ENCODE results near the gene FARS2. TPM values are rescaled to one million over a fixed set of nuclear protein-coding genes. Genes with fewer than 3 reads are reported as not detected.

FARS2 gene
- total and polyA plus RNA-seq, 2 donors (not counting 1 experiment from before 2014, with no cell fraction given): 11.0 to 18.5 TPM

DNA sequence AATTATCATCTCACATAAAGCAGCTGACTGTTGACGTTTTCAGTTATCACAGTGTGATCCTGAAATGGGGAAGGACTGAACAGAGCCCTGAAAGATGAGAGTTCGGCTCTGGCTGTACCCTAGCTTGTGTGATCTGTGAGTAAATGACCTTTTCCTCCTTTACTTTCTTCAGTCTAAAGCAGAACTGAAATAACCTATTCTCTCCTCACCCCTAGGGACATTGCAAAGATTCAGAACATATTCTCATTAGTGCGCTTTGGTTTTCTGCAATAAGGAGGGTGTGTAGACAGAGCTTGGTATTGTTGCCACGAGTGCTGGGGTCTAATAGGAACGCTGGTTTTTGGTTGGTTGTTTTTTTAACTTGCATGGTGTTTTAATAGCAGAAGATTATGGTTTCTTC is 16.7 kb downstream of the FARS2 start:
- Histone ChIP-seq H3K27ac (ENCODE audit: insufficient read depth, low read length) (no peak overlapping the region), H3K27me3 (ENCODE audit: control insufficient read depth, insufficient read depth, low read length) (no peaks in the 10 kb centered on the region), H3K4me1 (ENCODE audit: control insufficient read depth, extremely low read depth, insufficient read depth, low read length) (no peaks in the 10 kb centered on the region), H3K9me3 (ENCODE audit: control insufficient read depth, insufficient read depth, low read depth, low read length) (no peaks in the 10 kb centered on the region), H3K4me3 (replicated peaks in 1 of 4; ENCODE audit: control extremely low read depth in 1 of 4, insufficient read depth in 1 of 4, low read depth in 3 of 4, low read length in 4 of 4) (no peak overlapping the region), H3K79me2 (ENCODE audit: control insufficient read depth, insufficient read depth, low read length) (no peaks in the 10 kb centered on the region), H3K4me2 (ENCODE audit: extremely low read depth, insufficient read depth, low read length) (no peak overlapping the region), H4K20me1 (ENCODE audit: control insufficient read depth, extremely low read depth, insufficient read depth, low read length) (no peaks in the 10 kb centered on the region), H3K36me3 (ENCODE audit: control insufficient read depth, insufficient read depth, low read length) (no peaks in the 10 kb centered on the region), H2AFZ (ENCODE audit: low read length) (no peak overlapping the region), H3K9ac (ENCODE audit: insufficient read depth, low read length) (no peak overlapping the region)
- no peak for TF ChIP-seq EZH2 (IDR thresholded peaks at IDR 0.05; ENCODE audit: low read length, missing control alignments)
- TF ChIP-seq, protein P1, sequence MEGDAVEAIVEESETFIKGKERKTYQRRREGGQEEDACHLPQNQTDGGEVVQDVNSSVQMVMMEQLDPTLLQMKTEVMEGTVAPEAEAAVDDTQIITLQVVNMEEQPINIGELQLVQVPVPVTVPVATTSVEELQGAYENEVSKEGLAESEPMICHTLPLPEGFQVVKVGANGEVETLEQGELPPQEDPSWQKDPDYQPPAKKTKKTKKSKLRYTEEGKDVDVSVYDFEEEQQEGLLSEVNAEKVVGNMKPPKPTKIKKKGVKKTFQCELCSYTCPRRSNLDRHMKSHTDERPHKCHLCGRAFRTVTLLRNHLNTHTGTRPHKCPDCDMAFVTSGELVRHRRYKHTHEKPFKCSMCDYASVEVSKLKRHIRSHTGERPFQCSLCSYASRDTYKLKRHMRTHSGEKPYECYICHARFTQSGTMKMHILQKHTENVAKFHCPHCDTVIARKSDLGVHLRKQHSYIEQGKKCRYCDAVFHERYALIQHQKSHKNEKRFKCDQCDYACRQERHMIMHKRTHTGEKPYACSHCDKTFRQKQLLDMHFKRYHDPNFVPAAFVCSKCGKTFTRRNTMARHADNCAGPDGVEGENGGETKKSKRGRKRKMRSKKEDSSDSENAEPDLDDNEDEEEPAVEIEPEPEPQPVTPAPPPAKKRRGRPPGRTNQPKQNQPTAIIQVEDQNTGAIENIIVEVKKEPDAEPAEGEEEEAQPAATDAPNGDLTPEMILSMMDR (conservative IDR thresholded peaks at IDR 0.05 in 1 of 2, IDR thresholded peaks at IDR 0.05 in 1 of 2; ENCODE audit: low read depth in 1 of 2, low read length in 2 of 2): no peak
- no peak for DNase-seq (ENCODE audit: low read depth in 2 of 2)

DNA sequence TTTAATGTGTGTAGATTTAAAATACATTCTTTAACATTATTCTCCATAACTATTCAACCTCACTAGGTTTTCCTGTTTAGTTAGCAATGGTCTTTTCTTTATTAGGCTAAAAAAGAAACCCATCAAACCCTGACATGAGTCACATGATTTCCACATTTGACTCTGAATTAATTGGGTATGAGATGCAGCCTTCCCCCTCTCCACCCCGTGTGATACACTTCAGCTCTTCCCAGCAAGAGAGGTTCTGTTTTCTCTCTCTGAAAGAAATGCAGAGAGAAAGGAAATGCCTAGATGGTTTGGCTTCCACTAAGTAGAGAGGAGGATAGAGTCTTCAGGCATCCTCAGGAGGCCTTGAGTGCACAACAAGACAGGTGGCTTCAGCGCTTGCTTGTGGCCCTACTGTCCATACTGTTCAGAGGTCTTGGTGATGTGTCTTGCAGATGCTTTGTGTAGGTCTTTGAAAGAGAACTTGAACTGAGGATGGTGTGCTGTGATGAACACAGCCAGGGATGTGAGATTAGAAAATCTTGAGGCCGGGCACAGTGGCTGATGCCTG is 17.3 kb downstream of the FARS2 start:
- H3K27ac ChIP-seq (ENCODE audit: insufficient read depth, low read length): no peak overlapping the region
- no peak for DNase-seq (ENCODE audit: low read depth in 2 of 2)
- no peak overlapping the region for H3K9ac ChIP-seq (ENCODE audit: insufficient read depth, low read length)
- H4K20me1 ChIP-seq (ENCODE audit: control insufficient read depth, extremely low read depth, insufficient read depth, low read length): no peaks in the 10 kb centered on the region
- H3K79me2 ChIP-seq (ENCODE audit: control insufficient read depth, insufficient read depth, low read length): no peaks in the 10 kb centered on the region
- H3K9me3 ChIP-seq (ENCODE audit: control insufficient read depth, insufficient read depth, low read depth, low read length): no peaks in the 10 kb centered on the region
- H3K4me1 ChIP-seq (ENCODE audit: control insufficient read depth, extremely low read depth, insufficient read depth, low read length): no peaks in the 10 kb centered on the region
- no peak for TF ChIP-seq EZH2 (IDR thresholded peaks at IDR 0.05; ENCODE audit: low read length, missing control alignments)
- TF ChIP-seq, protein P1 (conservative IDR thresholded peaks at IDR 0.05 in 1 of 2, IDR thresholded peaks at IDR 0.05 in 1 of 2; ENCODE audit: low read depth in 1 of 2, low read length in 2 of 2): no peak
- H3K4me2 ChIP-seq (ENCODE audit: extremely low read depth, insufficient read depth, low read length): no peak overlapping the region
- no peaks in the 10 kb centered on the region for H3K27me3 ChIP-seq (ENCODE audit: control insufficient read depth, insufficient read depth, low read length)
- no peaks in the 10 kb centered on the region for H3K36me3 ChIP-seq (ENCODE audit: control insufficient read depth, insufficient read depth, low read length)
- no peak overlapping the region for H3K4me3 ChIP-seq (replicated peaks in 1 of 4; ENCODE audit: control extremely low read depth in 1 of 4, insufficient read depth in 1 of 4, low read depth in 3 of 4, low read length in 4 of 4)
- no peak overlapping the region for H2AFZ ChIP-seq (ENCODE audit: low read length)

DNA sequence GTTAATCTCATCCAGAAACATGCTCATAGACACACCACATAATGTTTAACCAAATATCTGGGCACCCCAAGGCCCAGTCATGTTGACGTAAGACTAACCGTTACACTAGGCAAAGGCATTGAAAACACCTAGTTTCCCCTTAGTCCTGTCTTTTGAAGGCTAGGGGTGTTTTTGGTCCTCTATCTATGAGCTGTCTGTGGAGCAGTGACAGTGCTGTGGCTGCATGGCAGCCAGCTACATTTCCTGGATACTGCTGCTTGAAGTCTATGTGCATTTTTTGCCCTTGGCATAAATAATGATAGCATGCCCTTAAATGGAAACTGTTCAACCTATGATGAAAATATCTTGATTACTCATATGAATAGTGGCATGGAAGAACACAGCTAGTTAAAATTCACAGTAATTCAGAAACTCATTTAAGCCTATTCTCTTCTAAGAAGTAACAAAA is 18.6 kb downstream of the FARS2 start:
- no peaks in the 10 kb centered on the region for H3K4me1 ChIP-seq (ENCODE audit: control insufficient read depth, extremely low read depth, insufficient read depth, low read length)
- no peak for DNase-seq (ENCODE audit: low read depth in 2 of 2)

More for the DNA sequence above, 18.6 kb downstream of the FARS2 start:
- no peak overlapping the region for H3K4me3 ChIP-seq (replicated peaks in 1 of 4; ENCODE audit: control extremely low read depth in 1 of 4, insufficient read depth in 1 of 4, low read depth in 3 of 4, low read length in 4 of 4)
- no peaks in the 10 kb centered on the region for H3K79me2 ChIP-seq (ENCODE audit: control insufficient read depth, insufficient read depth, low read length)
- no peak for TF ChIP-seq EZH2 (IDR thresholded peaks at IDR 0.05; ENCODE audit: low read length, missing control alignments)
- TF ChIP-seq, protein P1 (conservative IDR thresholded peaks at IDR 0.05 in 1 of 2, IDR thresholded peaks at IDR 0.05 in 1 of 2; ENCODE audit: low read depth in 1 of 2, low read length in 2 of 2): no peak
- H2AFZ ChIP-seq (ENCODE audit: low read length): no peak overlapping the region
- H3K4me2 ChIP-seq (ENCODE audit: extremely low read depth, insufficient read depth, low read length): no peak overlapping the region
- H4K20me1 ChIP-seq (ENCODE audit: control insufficient read depth, extremely low read depth, insufficient read depth, low read length): no peaks in the 10 kb centered on the region
- no peaks in the 10 kb centered on the region for H3K27me3 ChIP-seq (ENCODE audit: control insufficient read depth, insufficient read depth, low read length)
- no peaks in the 10 kb centered on the region for H3K36me3 ChIP-seq (ENCODE audit: control insufficient read depth, insufficient read depth, low read length)
- H3K27ac ChIP-seq (ENCODE audit: insufficient read depth, low read length): no peak overlapping the region
- H3K9ac ChIP-seq (ENCODE audit: insufficient read depth, low read length): no peak overlapping the region
- no peaks in the 10 kb centered on the region for H3K9me3 ChIP-seq (ENCODE audit: control insufficient read depth, insufficient read depth, low read depth, low read length)

Measured in fibroblast of lung (primary cell).